Globus pallidus (tissue), 1 donor: ENCODE results near the gene FAM3C.

Experiments used
- DNase-seq: peaks from one replicate; pipeline ENCODE4 v3.0.0-alpha.2; 2015; ENCODE audit warnings: low spot score

The FAM3C gene

GRCh38 chr7:121410829-121411596 is 14.9 kb upstream of the FAM3C start:
- DNase-seq = no peak

- no peak for DNase-seq
Measured at GRCh38 chr7:121406944-121407343, 10.8 kb upstream of the FAM3C start.

DNA sequence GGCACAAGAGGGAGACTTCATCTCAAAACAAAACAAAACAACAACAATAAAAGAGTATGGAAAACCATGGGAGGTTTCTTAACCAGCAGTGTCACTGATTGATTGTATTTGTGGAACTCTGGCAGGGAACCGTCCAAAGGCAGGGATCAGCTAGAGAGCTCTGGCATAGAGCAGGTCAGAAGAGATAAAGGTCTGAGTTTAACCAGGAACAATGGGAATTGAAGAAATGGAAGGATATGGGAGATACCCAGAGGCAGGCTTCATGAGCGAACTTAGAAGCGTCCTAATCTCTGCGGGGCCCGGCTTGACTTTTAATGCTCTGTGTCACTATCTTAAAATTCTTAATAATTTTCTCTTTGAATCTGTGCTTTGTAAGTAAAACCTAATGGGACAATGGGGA is 10.4 kb upstream of the FAM3C start:
- DNase-seq = no peak

GRCh38 chr7:121404348-121404747 is 8.2 kb upstream of the FAM3C start:
- DNase-seq = no peak

DNA sequence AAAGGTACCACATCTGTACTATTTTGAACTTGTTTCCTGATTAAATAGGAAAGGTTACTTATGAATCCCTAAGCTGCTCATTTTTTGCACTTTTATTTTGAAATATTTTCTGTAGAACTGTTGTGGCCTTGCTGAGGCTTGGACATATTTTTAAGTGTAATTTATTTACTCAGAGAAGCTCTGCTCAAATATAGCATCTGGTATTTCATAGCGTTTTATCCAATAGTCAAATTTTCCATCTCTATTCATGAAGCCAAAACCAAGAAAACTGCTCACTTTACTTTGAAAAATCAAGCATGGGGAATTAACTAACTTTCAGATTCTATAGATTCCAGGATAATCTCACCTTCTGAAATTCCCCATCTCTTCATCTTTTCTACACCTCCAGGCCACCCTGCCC is 6.6 kb upstream of the FAM3C start:
- DNase-seq = no peak

DNA sequence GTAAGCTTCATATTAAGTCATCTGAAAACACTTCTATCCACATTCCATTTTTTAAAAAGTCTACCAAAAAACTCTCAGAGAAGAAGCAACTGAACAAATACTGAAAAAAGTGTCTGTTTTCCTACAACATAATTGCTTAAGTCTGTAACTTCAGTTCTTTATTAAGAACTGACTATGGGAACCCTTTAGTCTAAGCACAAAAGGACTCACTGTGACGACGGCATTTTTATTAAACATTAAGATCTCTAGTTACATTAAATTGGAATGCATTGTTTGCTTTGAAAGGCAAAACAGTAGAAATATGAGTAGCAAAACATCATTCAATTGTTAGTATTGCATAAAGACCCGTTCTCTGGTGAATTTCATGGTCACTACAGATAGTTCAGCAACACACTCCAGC is 5.8 kb upstream of the FAM3C start:
- DNase-seq = no peak

- DNase-seq = peak; percentile 49
Measured at GRCh38 chr7:121398246-121398645, 2.1 kb upstream of the FAM3C start.

DNA sequence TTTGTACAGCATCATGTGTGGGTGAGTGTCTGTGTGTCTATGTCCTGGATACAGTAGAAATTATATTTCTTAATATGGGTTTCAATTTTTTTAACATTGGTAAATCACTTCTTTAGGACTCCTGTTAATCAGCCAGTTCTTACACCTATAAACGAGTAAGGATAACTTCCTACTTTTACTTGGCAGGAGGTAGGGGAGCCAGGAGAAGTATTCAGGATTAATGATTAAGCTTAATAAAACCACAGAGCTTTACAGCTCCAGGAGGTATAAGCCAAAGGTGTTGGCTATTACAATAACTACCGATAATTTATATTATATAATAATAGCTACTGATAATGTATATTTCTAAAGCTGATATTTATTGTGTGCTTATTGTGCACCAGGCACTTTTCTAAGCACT is 1.7 kb upstream of the FAM3C start:
- DNase-seq = no peak

GRCh38 chr7:121397361-121397760 is 1.3 kb upstream of the FAM3C start:
- peak; percentile 10 for DNase-seq

GRCh38 chr7:121395494-121395960 is 581 bp downstream of the FAM3C start:
- peak; percentile 27 for DNase-seq

DNA sequence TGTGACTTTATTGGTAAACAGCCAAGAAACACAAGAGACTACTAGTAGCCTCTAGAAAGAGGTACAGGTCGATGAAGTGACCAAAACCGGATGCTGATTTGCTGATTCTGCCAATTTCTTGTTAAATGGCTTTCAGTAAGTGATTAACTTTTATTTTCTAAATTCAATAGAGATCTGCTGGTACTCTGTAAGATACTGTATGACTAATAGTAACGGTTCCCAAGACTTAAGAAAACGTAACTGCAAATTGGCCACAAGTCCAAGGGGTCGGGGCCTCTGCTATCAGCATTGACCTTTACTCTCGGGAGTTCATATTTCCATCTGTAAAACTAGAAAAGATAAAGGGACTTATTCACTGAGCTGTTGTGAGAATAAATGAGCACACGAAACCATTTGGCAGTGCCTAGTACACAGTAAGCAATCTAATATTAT is 1.4 kb downstream of the FAM3C start:
- DNase-seq = no peak

DNA sequence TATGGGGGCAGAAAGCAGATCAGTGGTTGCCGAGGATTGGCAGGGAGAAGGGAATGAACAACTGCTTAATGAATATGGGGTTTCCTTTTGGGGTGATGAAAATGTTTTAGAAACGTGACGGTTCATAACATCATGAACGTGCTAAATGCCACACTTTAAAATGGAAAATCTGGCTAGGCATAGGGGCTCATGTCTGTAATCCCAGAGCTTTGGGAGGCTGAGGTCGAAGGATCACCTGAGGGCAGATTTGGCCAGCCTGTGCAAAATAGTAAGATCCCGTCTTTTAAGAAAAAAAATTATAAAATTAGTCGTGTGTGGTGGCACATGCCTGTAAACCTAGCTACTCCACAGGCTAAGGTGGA is 3.1 kb downstream of the FAM3C start:
- no peak for DNase-seq

DNA sequence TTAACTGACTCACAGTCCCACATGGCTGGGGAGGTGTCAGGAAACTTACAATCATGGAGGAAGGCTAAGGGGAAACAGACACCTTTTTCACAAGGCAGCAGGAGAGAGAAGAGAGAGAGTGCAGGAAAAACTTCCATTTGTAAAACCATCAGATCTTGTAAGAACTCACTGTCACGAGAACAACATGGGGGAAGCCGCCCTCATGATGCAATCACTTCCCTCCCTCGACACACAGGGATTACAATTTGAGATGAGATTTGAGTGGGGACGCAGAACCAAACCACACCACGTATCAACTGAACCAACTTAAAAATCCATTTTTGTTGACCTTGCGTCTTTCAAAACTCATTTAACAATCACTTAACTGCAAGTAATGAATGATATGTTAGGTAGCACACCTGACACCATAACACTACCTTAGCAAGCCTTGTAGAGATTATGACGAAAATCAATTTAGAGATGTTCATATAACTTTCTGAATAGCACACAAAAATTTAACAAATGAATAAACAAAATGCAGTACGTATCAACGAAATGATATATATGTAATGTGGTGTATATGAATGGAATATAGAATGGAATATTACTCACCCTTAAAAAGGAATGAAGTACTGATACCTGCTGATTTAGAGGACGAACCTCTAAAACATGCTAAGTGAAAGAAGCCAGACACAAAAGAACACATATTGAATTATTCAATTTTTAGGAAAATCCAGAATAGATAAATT is 3.7 kb downstream of the FAM3C start:
- DNase-seq = no peak

DNA sequence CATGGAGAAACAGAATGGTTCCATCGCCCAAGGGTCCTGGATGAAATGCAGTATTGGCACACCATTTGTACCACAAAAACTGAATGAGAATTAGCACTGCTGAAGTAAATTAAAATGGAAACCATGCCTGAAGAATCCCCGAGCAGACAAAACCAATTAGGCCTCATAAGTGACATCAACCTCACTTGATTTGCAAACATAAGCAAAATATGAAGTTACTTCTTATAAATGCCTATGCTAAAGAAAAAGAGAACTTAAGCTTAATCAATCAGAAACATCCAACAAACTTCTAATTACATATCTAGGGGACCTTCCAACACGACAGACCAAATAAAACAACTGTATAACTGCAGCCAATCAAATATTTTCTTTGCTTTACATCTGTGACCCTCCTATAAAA is 4.4 kb downstream of the FAM3C start:
- no peak for DNase-seq

- DNase-seq = no peak
Measured at GRCh38 chr7:121390617-121391016, 5.5 kb downstream of the FAM3C start.

DNA sequence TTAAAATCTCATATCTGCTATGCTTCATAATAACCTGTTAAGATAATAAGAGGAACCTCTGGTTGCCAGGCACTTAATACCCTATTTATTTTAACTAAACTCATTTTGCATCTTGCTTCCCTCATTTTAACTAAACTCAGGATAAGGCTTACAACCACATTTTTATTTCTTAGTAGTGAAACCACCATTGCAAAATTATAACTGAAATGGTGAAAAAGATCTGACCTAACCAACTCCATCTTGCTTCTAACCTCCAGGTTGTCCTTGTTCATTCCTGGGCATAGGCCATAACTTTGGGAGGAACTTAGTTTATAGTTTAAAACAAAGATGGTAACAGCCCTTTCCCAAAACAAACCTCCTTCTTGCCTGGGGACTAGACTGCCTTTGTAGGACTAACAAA is 6.0 kb downstream of the FAM3C start:
- DNase-seq = no peak

DNA sequence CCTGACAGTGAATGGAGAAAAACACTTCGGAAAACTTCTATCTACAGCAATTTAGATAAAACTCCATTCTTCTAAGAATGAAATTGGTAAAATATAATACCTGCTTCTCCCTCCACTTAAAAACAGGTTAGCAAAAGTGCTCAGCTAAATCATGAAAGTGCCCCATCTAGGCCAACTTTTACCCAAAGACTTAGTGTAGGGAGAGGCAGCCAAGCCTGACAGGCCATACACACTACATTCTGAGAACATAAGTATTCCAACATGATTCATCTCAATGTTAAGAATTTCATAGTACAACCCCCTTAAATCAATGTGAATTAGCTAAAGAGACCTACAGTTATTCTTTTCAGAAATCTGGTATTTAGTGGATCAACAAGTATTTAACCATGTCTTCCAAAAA is 7.2 kb downstream of the FAM3C start:
- DNase-seq = no peak

GRCh38 chr7:121385800-121386179 is 10.3 kb downstream of the FAM3C start:
- no peak for DNase-seq

GRCh38 chr7:121385056-121385799 is 10.9 kb downstream of the FAM3C start:
- DNase-seq = no peak

DNA sequence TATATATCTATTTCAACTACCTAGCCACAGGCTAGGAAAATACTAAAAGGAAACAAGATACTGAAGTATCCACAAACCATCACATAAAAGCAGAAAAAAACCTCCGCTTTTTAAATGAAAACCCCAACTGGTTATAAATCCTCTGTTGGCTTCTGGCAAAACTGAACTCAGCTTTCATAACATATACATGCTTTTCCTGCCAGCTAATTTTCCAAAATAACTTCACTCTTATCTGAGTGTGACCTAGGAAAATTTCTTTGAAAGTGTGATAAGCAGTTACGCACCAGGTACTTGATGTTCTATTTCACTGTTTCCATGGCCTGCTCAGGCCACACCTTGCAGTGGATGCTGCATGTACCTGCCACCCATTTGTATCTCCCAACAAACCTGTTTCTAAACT is 11.8 kb downstream of the FAM3C start:
- DNase-seq = no peak

- no peak for DNase-seq
Measured at GRCh38 chr7:121383235-121383910, 12.7 kb downstream of the FAM3C start.

DNA sequence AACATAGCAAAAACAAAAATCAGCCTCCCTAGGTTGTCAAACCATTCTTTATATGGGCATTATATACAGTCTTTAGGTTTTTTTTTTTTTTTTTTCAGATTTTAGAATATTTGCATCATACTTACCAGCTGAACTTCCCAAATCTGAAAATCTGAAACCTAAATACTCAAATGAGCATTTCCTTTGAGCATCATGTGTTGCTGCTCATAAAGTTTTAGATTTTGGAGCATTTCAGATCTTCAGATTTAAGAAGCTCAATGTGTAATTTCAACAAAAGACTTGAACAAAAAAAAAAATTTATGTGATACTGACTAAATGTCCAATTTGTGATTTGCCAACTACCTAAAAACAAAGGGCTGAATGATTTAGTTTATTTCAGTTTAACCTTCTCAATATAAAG is 13.6 kb downstream of the FAM3C start:
- DNase-seq = no peak
